Spleen (tissue), 7 donors: ENCODE data around the gene CEP44.

ENCODE experiments used
- CTCF ChIP-seq, 11 experiments: fragments of 200-600 bp in 7 of 11; fragments of 450-650 bp in 4 of 11; sonication (generic) in 4 of 11; IDR thresholded peaks in 8 of 11; conservative IDR thresholded peaks in 3 of 11; 1 replicate in 7 of 11; 2 replicates in 4 of 11; pipeline versions ENCODE4 v1.4.0 to v1.8.0; 2016 to 2021; ENCODE audit warnings: antibody characterized with exemption in 11 of 11, inconsistent platforms in 4 of 11, mild to moderate bottlenecking in 1 of 11
- POLR2A ChIP-seq, 3 donors: fragments of 450-650 bp; IDR thresholded peaks; one replicate each; pipeline ENCODE4 v1.5.1; 2017; ENCODE audit warnings: antibody characterized with exemption in 3 of 3, mild to moderate bottlenecking in 1 of 3
- POLR2AphosphoS5 ChIP-seq, 3 donors: sonication (generic); formaldehyde crosslinking; IDR thresholded peaks; one replicate each; pipeline ENCODE4 v1.5.1; 2017; ENCODE audit warnings: antibody characterized with exemption in 3 of 3
- donor health status: DM: no; HTN: no; CAD: no; lungs with moderate emphysema.
- donor health status: DM: no; HTN: no; CAD: no.
- donor health status: DM: no; HTN: no; CAD: no.

- TF ChIP-seq CTCF (IDR thresholded peaks at IDR 0.05 in 8 of 11, conservative IDR thresholded peaks at IDR 0.05 in 3 of 11) (no peak), POLR2AphosphoS5 (IDR thresholded peaks at IDR 0.05) (no peak), POLR2A (IDR thresholded peaks at IDR 0.05) (no peak)
These were observed 36.9 kb downstream of the CEP44 start for GRCh38 chr4:174320494-174321199.
